GM18511 (cell line): Measurements from ENCODE around the gene NIPAL3.

Experiments
- ATAC-seq: cut with Tn5 transposase; IDR thresholded peaks from one replicate; pipeline ENCODE4 v1.9.1; 2021; ENCODE audit warnings: mild to moderate bottlenecking, moderate library complexity; ENCODE audit not compliant: unreplicated experiment

Gene NIPAL3

GRCh38 chr1:24415334-24415909 lies at the start of gene NIPAL3:
Gene NIPAL3, plus strand, starts transcription at chr1:24415802. Its CDS starts 3,746 bp downstream, at chr1:24419548.
- peak; percentile 96 for ATAC-seq

- no peak for ATAC-seq
These were observed 48.9 kb upstream of the NIPAL3 start for GRCh38 chr1:24366707-24367106.

- ATAC-seq = no peak
These were observed 46.4 kb upstream of the NIPAL3 start for GRCh38 chr1:24369199-24369598.

GRCh38 chr1:24369801-24370200 lies 45.8 kb upstream of the NIPAL3 start:
- no peak for ATAC-seq

GRCh38 chr1:24373044-24373443 lies 42.6 kb upstream of the NIPAL3 start:
- ATAC-seq = peak; percentile 56

- ATAC-seq = no peak
These were observed 41.9 kb upstream of the NIPAL3 start for GRCh38 chr1:24373710-24374109.

- ATAC-seq = no peak
These were observed 40.5 kb upstream of the NIPAL3 start for GRCh38 chr1:24374891-24375786.

GRCh38 chr1:24379733-24380315 lies 35.8 kb upstream of the NIPAL3 start:
- no peak for ATAC-seq

- ATAC-seq = no peak
These were observed 35.1 kb upstream of the NIPAL3 start for GRCh38 chr1:24380508-24380907.

- ATAC-seq = no peak
These were observed 34.3 kb upstream of the NIPAL3 start for GRCh38 chr1:24381256-24381655.

- no peak for ATAC-seq
These were observed 33.4 kb upstream of the NIPAL3 start for GRCh38 chr1:24382165-24382577.

- no peak for ATAC-seq
These were observed 32.1 kb upstream of the NIPAL3 start for GRCh38 chr1:24383381-24383940.

GRCh38 chr1:24384251-24385090 lies 31.1 kb upstream of the NIPAL3 start:
- peak; percentile 66 for ATAC-seq

- no peak for ATAC-seq
These were observed 30.3 kb upstream of the NIPAL3 start for GRCh38 chr1:24385160-24385940.

- no peak for ATAC-seq
These were observed 29.4 kb upstream of the NIPAL3 start for GRCh38 chr1:24386241-24386640.

- ATAC-seq = no peak
These were observed 28.7 kb upstream of the NIPAL3 start for GRCh38 chr1:24386931-24387330.

GRCh38 chr1:24387636-24388175 lies 27.9 kb upstream of the NIPAL3 start:
- no peak for ATAC-seq

GRCh38 chr1:24388331-24388885 lies 27.2 kb upstream of the NIPAL3 start:
- ATAC-seq = no peak

GRCh38 chr1:24389231-24389678 lies 26.3 kb upstream of the NIPAL3 start:
- ATAC-seq = no peak
